ENCODE measurements around the gene CCL27.

DNA sequence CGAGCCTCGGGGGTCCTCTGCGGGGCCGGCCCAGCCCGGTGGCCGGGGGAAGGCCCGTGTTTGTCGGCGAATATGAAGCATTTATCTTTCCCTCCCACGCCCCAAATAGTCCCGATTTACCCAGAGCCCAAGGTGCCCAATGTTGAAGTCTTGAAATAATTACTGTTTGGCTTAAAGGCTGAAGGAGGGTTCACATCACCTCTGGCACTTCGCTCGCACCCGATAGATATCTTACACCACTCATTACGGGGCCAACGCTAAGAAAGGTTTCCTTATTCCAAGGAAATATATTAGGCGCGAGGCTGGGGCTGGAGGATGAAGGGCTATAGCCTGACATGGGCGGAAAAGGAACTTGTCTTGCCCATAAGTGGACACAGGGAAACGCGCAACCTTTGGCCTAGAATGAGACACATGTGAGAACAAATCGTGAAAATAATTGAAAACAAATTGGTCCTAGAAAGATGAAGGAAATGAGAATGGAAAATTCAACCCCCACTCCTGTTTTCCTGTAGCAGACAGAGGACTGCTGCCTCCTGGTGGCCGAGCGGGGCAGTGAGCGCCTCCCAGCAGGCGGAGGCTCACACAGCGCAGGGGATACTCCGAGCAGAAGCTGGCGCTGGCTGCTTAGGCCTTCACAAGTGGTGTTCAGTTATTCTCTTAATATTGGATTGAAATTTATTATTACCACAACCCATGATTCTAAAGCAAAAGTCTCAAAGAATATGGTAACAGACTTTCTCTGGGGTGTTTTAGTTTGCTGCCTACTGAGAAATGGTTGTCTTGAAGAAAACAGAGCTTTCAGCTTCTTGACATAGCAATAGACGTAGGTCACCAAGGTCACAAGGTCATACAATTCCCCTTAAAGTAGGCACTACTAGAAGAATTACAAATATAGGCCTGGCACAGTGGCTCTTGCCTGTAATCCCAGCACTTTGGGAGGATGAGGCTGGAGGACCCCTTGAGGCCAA lies 39.6 kb upstream of the CCL27 start:
- TF ChIP-seq GATA2 (IDR thresholded peaks at IDR 0.05; ENCODE audit: low read depth, low read length): no peak
- no peak for TF ChIP-seq GATA3 (IDR thresholded peaks at IDR 0.05; ENCODE audit: low read depth, low read length)
